ENCODE results near the gene ZBTB25.

The ZBTB25 gene

DNA sequence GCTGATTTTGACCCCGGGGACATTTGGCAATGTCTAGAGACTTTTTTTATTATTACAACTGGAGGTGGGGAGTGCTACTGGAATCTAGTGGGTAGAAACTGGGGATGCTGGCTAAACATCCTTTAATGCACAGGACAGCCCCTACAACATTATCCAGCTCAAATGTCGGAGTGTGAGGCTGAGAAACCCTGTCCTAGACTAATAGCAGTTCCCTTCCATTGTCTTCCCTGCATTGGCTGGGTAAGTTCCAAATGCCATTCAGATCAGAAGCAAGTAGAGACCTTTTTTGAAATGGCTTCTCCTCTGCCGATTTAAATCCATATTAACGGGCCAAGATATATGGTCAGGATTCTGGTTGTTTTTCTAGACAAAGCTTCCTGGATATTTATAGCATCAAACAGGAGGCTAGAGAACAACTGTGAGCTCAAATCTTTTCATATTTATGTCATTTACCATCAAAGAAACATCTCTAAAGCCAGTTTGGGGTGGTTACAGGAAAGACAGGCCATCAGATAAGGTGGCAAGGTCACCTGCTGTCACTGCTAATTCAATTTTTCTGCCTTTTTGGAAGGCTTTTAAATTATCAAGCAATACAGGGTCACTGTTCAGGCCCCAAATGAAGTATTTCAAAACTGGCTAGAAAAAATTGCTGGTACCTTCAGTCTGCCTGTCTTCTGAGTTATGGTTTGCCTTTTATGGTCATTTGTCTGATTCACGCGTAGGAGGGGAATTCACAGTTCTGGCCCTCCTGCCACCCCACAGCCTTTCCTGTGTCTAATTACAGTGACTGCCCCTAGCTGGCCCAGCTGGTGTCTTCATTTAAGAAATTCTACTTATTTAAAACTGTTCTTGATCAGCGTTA, 58.4 kb downstream of the ZBTB25 start:
- H3K27ac ChIP-seq, result no peak overlapping the region
- TF ChIP-seq, protein P1, sequence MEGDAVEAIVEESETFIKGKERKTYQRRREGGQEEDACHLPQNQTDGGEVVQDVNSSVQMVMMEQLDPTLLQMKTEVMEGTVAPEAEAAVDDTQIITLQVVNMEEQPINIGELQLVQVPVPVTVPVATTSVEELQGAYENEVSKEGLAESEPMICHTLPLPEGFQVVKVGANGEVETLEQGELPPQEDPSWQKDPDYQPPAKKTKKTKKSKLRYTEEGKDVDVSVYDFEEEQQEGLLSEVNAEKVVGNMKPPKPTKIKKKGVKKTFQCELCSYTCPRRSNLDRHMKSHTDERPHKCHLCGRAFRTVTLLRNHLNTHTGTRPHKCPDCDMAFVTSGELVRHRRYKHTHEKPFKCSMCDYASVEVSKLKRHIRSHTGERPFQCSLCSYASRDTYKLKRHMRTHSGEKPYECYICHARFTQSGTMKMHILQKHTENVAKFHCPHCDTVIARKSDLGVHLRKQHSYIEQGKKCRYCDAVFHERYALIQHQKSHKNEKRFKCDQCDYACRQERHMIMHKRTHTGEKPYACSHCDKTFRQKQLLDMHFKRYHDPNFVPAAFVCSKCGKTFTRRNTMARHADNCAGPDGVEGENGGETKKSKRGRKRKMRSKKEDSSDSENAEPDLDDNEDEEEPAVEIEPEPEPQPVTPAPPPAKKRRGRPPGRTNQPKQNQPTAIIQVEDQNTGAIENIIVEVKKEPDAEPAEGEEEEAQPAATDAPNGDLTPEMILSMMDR (conservative IDR thresholded peaks at IDR 0.05), result no peak

DNA sequence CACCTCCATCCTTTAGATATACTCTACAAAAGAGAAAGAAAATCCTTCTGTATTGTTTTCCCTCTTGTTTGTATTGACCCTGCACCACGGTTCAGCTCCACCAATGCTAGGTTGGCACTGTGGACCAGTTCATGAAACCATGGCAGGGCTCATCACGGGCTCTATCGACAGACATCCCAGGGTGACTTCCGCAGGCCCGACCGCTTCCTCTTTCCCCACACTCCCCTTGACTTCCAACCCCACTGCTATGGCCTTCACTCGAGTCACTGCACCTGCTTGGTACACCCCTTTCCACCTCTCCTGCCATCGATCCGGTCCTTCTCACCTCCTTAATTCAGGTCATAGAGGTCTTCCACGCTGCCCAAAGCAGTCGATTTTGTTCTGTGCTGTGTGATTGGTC, 59.5 kb downstream of the ZBTB25 start:
- H3K27ac ChIP-seq, result no peak overlapping the region
- TF ChIP-seq, protein P1 (conservative IDR thresholded peaks at IDR 0.05), result no peak

GRCh38 chr14:64442300-64442988, 61.2 kb downstream of the ZBTB25 start:
- TF ChIP-seq, protein P1 (conservative IDR thresholded peaks at IDR 0.05), result no peak
- no peak overlapping the region for H3K27ac ChIP-seq

DNA sequence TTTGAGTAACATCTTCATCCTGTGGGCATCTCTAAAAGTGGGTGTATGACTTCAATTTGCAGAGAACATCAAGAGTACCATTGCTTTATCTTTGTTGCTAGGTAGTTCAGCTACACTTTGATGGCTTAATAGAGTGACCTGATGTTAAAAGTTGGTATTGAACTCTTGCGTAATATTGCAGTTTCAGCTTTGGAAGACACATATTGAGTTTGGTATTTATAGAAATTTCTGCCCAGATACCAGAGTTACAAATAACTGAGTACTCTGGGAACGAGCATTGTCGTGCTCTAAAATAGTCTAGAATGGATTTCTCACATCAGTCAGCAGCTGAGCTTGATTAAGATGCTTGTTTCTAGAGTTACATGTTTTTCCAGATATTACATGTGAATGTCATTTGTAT, 63.1 kb downstream of the ZBTB25 start:
- no peak overlapping the region for H3K27ac ChIP-seq
- TF ChIP-seq, protein P1 (conservative IDR thresholded peaks at IDR 0.05), result no peak

GRCh38 chr14:64439141-64439540, 64.5 kb downstream of the ZBTB25 start:
- TF ChIP-seq, protein P1 (conservative IDR thresholded peaks at IDR 0.05), result no peak
- no peak overlapping the region for H3K27ac ChIP-seq

GRCh38 chr14:64438181-64438841, 65.3 kb downstream of the ZBTB25 start:
- TF ChIP-seq, protein P1 (conservative IDR thresholded peaks at IDR 0.05), result no peak
- H3K27ac ChIP-seq, result no peak overlapping the region

GRCh38 chr14:64434528-64434927, 69.1 kb downstream of the ZBTB25 start:
- H3K27ac ChIP-seq, result no peak overlapping the region
- TF ChIP-seq, protein P1 (conservative IDR thresholded peaks at IDR 0.05), result no peak
